Measurements from ENCODE around the gene PDSS2. TPM values are rescaled to one million over a fixed set of nuclear protein-coding genes. Genes with fewer than 3 reads are reported as not detected.

The PDSS2 gene
- total and polyA plus RNA-seq, 2 of the 4 experiments (the other 2 are of a cell fraction): 8.6 to 9.2 TPM

GRCh38 chr6:107448776-107449175 lies 10.6 kb downstream of the PDSS2 start:
- no peak overlapping the region for H4K8ac ChIP-seq (ENCODE audit: low read depth in 2 of 2, low read length in 2 of 2)
- POLR2A ChIA-PET (ENCODE audit: unreplicated experiment): no interaction called here
- H3K27me3 ChIP-seq (ENCODE audit: control insufficient read depth, insufficient read depth, low read length): no peaks in the 10 kb centered on the region
- WGBS, 2 experiments (ENCODE audit: extremely low coverage in 2 of 2, insufficient read length in 1 of 2): no CpG with 5 or more reads among the region's 1 CpG
- no peak overlapping the region for H2AFZ ChIP-seq (replicated peaks; ENCODE audit: low read length, poor library complexity)
- no peak overlapping the region for H3K4me2 ChIP-seq (ENCODE audit: low read depth, low read length)
- no peak overlapping the region for H2BK5ac ChIP-seq (ENCODE audit: low read depth, low read length, poor library complexity, severe bottlenecking)
- ATAC-seq (ENCODE audit: low read depth) (no peak), DNase-seq (no peak)
- intact Hi-C loops (cut with micrococcal nuclease) (no loop called here), in situ Hi-C loops (cut with MboI; ENCODE audit: low sequenced_read_pairs) (no loop called here), dilution Hi-C loops (cut with HindIII; ENCODE audit: low sequenced_read_pairs, unreplicated experiment) (no loop called here)
- TF ChIP-seq USF2 (IDR thresholded peaks at IDR 0.05; ENCODE audit: low read depth, low read length) (no peak), RAD21 (IDR thresholded peaks at IDR 0.05; ENCODE audit: low read length) (no peak), SMC3 (IDR thresholded peaks at IDR 0.05; ENCODE audit: low read depth, low read length) (no peak), CTCF (conservative IDR thresholded peaks at IDR 0.05; ENCODE audit: low read depth, low read length) (no peak), MAZ (IDR thresholded peaks at IDR 0.05; ENCODE audit: borderline replicate concordance, low read depth, low read length) (no peak), CEBPB (IDR thresholded peaks at IDR 0.05; ENCODE audit: low read depth, low read length) (no peak), CHD1 (IDR thresholded peaks at IDR 0.05; ENCODE audit: low read depth, low read length) (no peak), NFE2L2 (IDR thresholded peaks at IDR 0.05; ENCODE audit: low read depth, low read length) (no peak), BHLHE40 (IDR thresholded peaks at IDR 0.05; ENCODE audit: low read depth, low read length) (no peak), MXI1 (IDR thresholded peaks at IDR 0.05; ENCODE audit: borderline replicate concordance, low read depth, low read length) (no peak), FOS (IDR thresholded peaks at IDR 0.05; ENCODE audit: low read depth, low read length) (no peak), RCOR1 (IDR thresholded peaks at IDR 0.05; ENCODE audit: insufficient replicate concordance, low read length) (no peak), RFX5 (IDR thresholded peaks at IDR 0.05; ENCODE audit: low read depth, low read length) (no peak), ELK1 (IDR thresholded peaks at IDR 0.05; ENCODE audit: borderline replicate concordance, low read depth, low read length) (no peak), POLR2A (IDR thresholded peaks at IDR 0.05; ENCODE audit: low read depth, low read length) (no peak)
- no peak overlapping the region for H3K23ac ChIP-seq (ENCODE audit: low read depth, low read length)
- H2BK120ac ChIP-seq (ENCODE audit: low read depth, low read length): no peak overlapping the region
- peaks cover 3% of the 10 kb centered on the region for H3K4me1 ChIP-seq (ENCODE audit: control insufficient read depth, insufficient read depth, low read length)
- no peak overlapping the region for H3K9ac ChIP-seq (ENCODE audit: low read depth, low read length)
- no peak overlapping the region for H3K14ac ChIP-seq (replicated peaks; ENCODE audit: low read depth, low read length)
- H3K18ac ChIP-seq (ENCODE audit: low read depth, low read length): no peak overlapping the region
- H4K5ac ChIP-seq (ENCODE audit: low read depth, low read length): no peak overlapping the region
- peaks cover 11% of the 10 kb centered on the region for H3K9me3 ChIP-seq (ENCODE audit: control insufficient read depth, insufficient read depth, low read length)
- H2BK20ac ChIP-seq (ENCODE audit: low read depth, low read length): no peak overlapping the region
- CTCF ChIA-PET: no interaction called here
- no peak overlapping the region for H3K56ac ChIP-seq (ENCODE audit: extremely low read depth, insufficient read depth, low read length)
- H3K36me3 ChIP-seq (ENCODE audit: control insufficient read depth, insufficient read depth, low read length): no peaks in the 10 kb centered on the region
- no TSS peak for BruUV-seq (replicated peaks)
- H3K4me3 ChIP-seq (ENCODE audit: insufficient read depth, low read depth, low read length): no peak overlapping the region
- H3K9me1 ChIP-seq (ENCODE audit: insufficient read depth, low read length): no peaks in the 10 kb centered on the region
- H2AK9ac ChIP-seq (replicated peaks; ENCODE audit: low read depth, low read length, poor library complexity): no peak overlapping the region
- no peak overlapping the region for H3K4ac ChIP-seq (ENCODE audit: low read depth, low read length)
- H4K20me1 ChIP-seq (ENCODE audit: insufficient read depth, low read length): no peaks in the 10 kb centered on the region
- no peak overlapping the region for H4K91ac ChIP-seq (ENCODE audit: insufficient read depth, low read depth, low read length)
- no peak overlapping the region for H2BK15ac ChIP-seq (ENCODE audit: low read depth, low read length)
- no peak overlapping the region for H3K27ac ChIP-seq (ENCODE audit: insufficient read depth, low read length)
- peaks cover 4 to 11% of the 10 kb centered on the region in 2 experiments; a peak in 3 of 4 replicates for H3K79me1 ChIP-seq (ENCODE audit: low read depth in 1 of 2, low read length in 2 of 2)
- H2AK5ac ChIP-seq (ENCODE audit: low read depth, low read length): no peak overlapping the region

Measured in IMR-90 (cell line).